Measurements from ENCODE around the gene FLNB.
A peak's percentile ranks its signal among the peaks of the same experiment; 100 is the strongest.

Gene FLNB

DNA sequence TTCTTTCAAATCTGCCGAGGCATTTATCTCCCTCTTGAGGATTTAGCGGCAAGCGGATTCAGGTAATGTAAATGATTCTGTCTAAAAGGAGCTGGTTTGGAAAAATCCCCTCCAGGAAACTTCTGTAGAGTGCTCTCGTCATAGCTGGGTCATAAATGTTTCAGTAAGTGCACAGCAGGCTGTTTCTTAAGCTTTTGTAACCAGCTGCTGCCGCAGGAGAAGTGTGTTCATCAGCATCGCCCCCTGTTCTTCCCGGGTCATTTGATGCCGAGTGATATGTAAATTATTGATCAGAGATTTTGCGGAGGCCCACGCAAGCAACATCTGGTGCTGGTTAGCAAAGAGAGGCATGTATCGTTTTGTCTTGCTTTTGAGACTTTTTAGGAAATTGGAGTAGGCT lies 149.5 kb downstream of the FLNB start:
- DNase-seq (ENCODE audit: low read depth in 2 of 2, low spot score in 1 of 2), result no peak

GRCh38 chr3:58158442-58159153 lies 150.4 kb downstream of the FLNB start:
- no peak for DNase-seq (ENCODE audit: low read depth in 2 of 2, low spot score in 1 of 2)

DNA sequence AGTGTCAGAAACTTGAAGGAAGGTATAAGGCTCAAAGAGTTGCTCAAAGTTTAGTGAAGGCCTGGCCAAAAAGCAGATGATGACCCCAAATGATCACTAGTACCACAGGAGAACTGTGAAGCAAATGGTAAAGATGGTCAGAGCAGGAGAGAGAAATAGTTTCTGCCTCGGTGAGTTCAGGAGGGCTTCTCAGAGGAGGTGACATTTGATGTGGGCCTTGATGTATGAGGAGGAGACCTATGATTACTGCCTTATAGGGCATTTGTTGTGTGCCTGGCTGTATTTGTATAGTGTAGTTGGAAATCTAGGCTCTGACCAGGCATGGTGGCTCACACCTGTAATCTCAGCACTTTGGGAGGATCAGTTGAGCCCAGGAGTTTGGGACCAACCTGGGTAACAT lies 152.2 kb downstream of the FLNB start:
- no peak for DNase-seq (ENCODE audit: low read depth in 2 of 2, low spot score in 1 of 2)

DNA sequence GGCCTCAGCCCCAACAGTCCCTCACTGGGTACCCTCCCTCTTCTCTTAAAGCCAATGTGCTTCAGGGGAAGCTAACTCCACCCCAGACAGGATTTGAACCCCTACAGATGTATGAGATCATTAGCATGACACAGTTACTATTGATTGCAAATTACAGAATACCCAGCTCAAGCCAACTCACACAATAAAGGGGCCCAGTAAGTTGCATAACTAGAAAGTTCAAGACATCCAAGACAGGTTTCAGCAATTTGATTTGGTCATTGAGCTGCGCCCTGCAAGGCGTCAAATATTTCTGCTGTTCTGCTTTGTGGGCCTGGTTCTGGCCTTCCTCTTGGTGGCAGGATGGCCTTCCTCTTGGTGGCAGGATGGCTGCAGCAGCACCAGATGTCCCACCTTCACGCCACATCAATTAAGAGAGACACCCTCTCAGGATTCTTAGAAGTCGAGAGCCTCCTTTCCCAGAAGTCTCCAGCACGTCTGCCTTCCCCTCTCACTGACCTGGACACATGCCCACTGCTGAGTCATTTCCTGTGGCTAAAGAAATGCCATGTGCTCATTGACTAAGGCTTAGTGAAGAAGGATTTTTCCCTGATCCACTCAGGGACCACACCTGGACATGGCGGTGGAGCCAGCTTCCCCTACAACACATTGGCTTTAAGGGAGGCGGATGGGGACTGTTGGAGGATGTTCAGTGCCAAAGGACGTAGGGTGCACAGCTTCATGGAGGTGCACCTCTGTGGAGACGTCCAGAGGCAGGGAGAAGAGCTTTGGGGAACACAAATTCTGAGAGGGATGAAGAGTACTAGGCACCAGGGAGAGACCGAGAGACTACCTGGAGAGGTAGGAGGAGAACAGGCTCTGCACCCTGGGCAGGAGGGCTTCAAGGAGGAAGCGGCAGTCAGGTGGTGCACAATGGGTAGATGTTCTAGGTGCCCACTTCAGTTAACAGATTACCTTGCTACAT lies 153.5 kb downstream of the FLNB start:
- no peak for DNase-seq (ENCODE audit: low read depth in 2 of 2, low spot score in 1 of 2)

GRCh38 chr3:58163234-58163633 lies 155.0 kb downstream of the FLNB start:
- no peak for DNase-seq (ENCODE audit: low read depth in 2 of 2, low spot score in 1 of 2)

DNA sequence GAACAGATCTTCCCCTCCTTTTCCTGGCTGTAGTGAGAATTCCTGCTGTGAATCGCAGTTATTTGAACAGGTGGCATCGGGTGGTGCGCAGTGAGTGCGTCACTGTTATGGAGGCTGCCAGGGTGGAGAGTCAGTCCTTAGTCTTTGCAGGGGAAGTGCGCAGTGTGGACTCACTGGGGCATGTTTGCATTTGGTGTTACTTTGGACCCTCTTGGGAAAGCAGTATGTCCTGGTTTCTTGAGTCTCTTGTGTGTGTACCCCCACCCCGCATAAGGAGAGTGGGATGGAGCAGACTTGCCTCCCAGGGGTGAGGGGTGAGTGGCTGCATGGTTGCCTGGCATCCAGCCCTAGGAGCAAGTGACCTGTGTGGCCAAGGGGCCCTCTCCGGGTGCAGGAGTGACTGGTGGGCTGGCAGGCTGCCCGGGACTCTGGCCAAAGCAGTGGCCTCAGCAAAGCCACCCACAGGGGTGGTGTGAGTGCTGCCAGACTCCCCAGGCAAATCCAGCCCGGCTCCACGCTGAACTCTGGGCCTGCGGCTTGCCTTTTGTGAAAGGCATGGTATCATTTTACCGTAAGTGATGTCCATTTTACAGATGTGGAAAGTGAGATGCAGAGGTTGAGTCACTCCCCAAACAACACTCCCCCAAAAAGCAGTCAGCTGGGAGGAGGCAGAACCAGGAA lies 156.1 kb downstream of the FLNB start:
- no peak for DNase-seq (ENCODE audit: low read depth in 2 of 2, low spot score in 1 of 2)

GRCh38 chr3:58164906-58165821 lies 156.9 kb downstream of the FLNB start:
- no peak for DNase-seq (ENCODE audit: low read depth in 2 of 2, low spot score in 1 of 2)

- peak in 1 of 2 donors; percentile 25 for DNase-seq (ENCODE audit: low read depth in 2 of 2, low spot score in 1 of 2)
Observed at GRCh38 chr3:58167431-58168351, 159.5 kb downstream of the FLNB start.

GRCh38 chr3:58168498-58168897 lies 160.3 kb downstream of the FLNB start:
- DNase-seq (ENCODE audit: low read depth in 2 of 2, low spot score in 1 of 2), result no peak

GRCh38 chr3:58169371-58169770 lies 161.1 kb downstream of the FLNB start:
- DNase-seq (ENCODE audit: low read depth in 2 of 2, low spot score in 1 of 2), result no peak

DNA sequence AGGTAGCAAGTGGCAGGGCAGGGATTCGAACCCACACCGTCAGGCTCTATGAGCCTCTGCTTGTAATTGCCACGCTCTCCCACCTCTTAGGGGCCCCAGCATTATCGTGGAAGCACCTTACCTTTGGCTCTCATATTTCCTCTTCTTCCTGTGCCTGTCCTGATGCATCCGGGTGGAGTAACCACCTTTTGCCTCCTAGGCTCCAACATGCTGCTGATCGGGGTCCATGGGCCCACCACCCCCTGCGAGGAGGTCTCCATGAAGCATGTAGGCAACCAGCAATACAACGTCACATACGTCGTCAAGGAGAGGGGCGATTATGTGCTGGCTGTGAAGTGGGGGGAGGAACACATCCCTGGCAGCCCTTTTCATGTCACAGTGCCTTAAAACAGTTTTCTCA lies 162.2 kb downstream of the FLNB start:
- DNase-seq (ENCODE audit: low read depth in 2 of 2, low spot score in 1 of 2), result no peak

GRCh38 chr3:58171126-58171525 lies 162.9 kb downstream of the FLNB start:
- no peak for DNase-seq (ENCODE audit: low read depth in 2 of 2, low spot score in 1 of 2)

GRCh38 chr3:58173029-58173668 lies 164.9 kb downstream of the FLNB start:
- DNase-seq (ENCODE audit: low read depth in 2 of 2, low spot score in 1 of 2), result no peak

GRCh38 chr3:58173669-58174398 lies 165.6 kb downstream of the FLNB start:
- DNase-seq (ENCODE audit: low read depth in 2 of 2, low spot score in 1 of 2), result no peak

GRCh38 chr3:58175187-58175436 lies 166.9 kb downstream of the FLNB start:
- no peak for DNase-seq (ENCODE audit: low read depth in 2 of 2, low spot score in 1 of 2)

- no peak for DNase-seq (ENCODE audit: low read depth in 2 of 2, low spot score in 1 of 2)
Observed at GRCh38 chr3:58175437-58176184, 167.4 kb downstream of the FLNB start.

- no peak for DNase-seq (ENCODE audit: low read depth in 2 of 2, low spot score in 1 of 2)
Observed at GRCh38 chr3:58176185-58176530, 167.9 kb downstream of the FLNB start.

- no peak for DNase-seq (ENCODE audit: low read depth in 2 of 2, low spot score in 1 of 2)
Observed at GRCh38 chr3:58176827-58177489, 168.7 kb downstream of the FLNB start.

Measured in stimulated activated CD8-positive, alpha-beta memory T cell treated with anti-CD3 and anti-CD28 coated beads, Interleukin-4, amount 100 ng/mL, for 1 hour (primary cell).